ENCODE data around the gene ACTL8. TPM values are rescaled to one million over a fixed set of nuclear protein-coding genes. Genes with fewer than 3 reads are reported as not detected.
A peak's percentile ranks its signal among the peaks of the same experiment; 100 is the strongest.

Gene ACTL8
- total RNA-seq, 1 donor from 2014 or later: not detected

DNA sequence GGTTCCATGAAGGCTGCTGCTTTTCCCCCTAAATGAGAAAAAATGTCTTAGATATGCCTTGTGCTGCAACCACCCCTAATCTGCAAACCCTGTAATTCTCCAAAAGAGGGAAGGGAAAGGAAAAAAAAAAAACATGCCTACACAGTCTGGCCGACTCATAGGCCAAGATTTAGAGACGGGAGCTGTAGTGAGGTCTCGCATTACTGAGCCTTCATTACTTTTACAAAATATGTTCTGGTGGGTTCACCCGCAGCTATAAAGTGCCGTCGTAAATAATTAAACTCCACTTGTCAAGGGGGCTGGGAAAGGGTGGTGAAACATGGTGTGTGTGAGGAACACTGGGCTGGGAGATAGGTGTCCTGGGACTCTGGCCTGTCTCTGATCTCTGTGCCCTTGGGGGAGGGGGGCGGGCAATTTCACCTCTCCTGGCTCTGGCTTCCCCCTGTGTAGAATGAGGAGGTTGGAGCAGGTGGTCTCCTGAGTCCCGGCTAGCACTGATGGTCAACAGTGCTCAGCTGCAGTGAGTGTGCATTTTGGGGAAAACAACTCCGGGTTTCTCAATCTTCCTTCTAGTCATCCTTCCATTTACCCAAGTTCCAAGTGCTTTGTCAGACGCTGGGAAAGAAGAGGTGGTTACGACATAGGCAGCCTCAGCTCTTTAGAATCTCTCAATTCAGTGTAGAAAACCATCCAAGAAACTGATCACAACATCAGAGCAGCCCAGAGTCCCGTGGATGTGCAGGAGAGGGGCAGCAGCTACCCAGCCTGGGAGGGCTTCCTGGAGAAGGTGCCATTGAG lies 82.3 kb downstream of the ACTL8 start:
- Histone ChIP-seq H3K79me2 (ENCODE audit: low read depth) (no peaks in the 10 kb centered on the region), H2AFZ (replicated peaks) (no peak overlapping the region), H3K9me3 (ENCODE audit: low read depth) (no peaks in the 10 kb centered on the region), H3K27ac (no peak overlapping the region), H3K4me1 (no peaks in the 10 kb centered on the region), H3K9ac (no peak overlapping the region), H3K4me3 (no peak overlapping the region), H3K36me3 (no peaks in the 10 kb centered on the region), H3F3A (ENCODE audit: low read depth) (no peaks in the 10 kb centered on the region), H3K27me3 (no peaks in the 10 kb centered on the region), H4K20me1 (ENCODE audit: low read depth) (peaks cover 2% of the 10 kb centered on the region), H3K4me2 (no peak overlapping the region)
- no peak for DNase-seq (ENCODE audit: low spot score)
- H3K4me3 Mint-ChIP-seq: no peak overlapping the region
- no peak for TF ChIP-seq EZH2 (IDR thresholded peaks at IDR 0.05)
- TF ChIP-seq EZH2phosphoT487 (IDR thresholded peaks at IDR 0.05): no peak
- TF ChIP-seq CTCF (IDR thresholded peaks at IDR 0.05): no peak
- no peak overlapping the region for H3K27ac Mint-ChIP-seq
- H3K27me3 Mint-ChIP-seq (ENCODE audit: insufficient read depth, low read depth): peaks cover 26% of the 10 kb centered on the region
- H3K36me3 Mint-ChIP-seq: no peaks in the 10 kb centered on the region
- H3K4me1 Mint-ChIP-seq: peaks cover 3% of the 10 kb centered on the region
- no peaks in the 10 kb centered on the region for H3K9me3 Mint-ChIP-seq

- H3K4me3 Mint-ChIP-seq: no peak overlapping the region
- H4K20me1 ChIP-seq (ENCODE audit: low read depth): no peaks in the 10 kb centered on the region
- no peaks in the 10 kb centered on the region for H3K9me3 ChIP-seq (ENCODE audit: low read depth)
- no peak overlapping the region for H3K4me2 ChIP-seq
- no peak overlapping the region for H3K4me3 ChIP-seq
- H2AFZ ChIP-seq (replicated peaks): no peak overlapping the region
- DNase-seq (ENCODE audit: low spot score): no peak
- H3K36me3 ChIP-seq: no peaks in the 10 kb centered on the region
- H3K4me1 ChIP-seq: no peaks in the 10 kb centered on the region
- no peak overlapping the region for H3K27ac Mint-ChIP-seq
- no peaks in the 10 kb centered on the region for H3F3A ChIP-seq (ENCODE audit: low read depth)
- peaks cover 9% of the 10 kb centered on the region for H3K4me1 Mint-ChIP-seq
- H3K9ac ChIP-seq: no peak overlapping the region
- H3K36me3 Mint-ChIP-seq: no peaks in the 10 kb centered on the region
- H3K9me3 Mint-ChIP-seq: no peaks in the 10 kb centered on the region
- no peaks in the 10 kb centered on the region for H3K79me2 ChIP-seq (ENCODE audit: low read depth)
- TF ChIP-seq CTCF (IDR thresholded peaks at IDR 0.05) (no peak), EZH2 (IDR thresholded peaks at IDR 0.05) (no peak), EZH2phosphoT487 (IDR thresholded peaks at IDR 0.05) (no peak)
- no peak overlapping the region for H3K27ac ChIP-seq
- peaks cover 24% of the 10 kb centered on the region for H3K27me3 Mint-ChIP-seq (ENCODE audit: insufficient read depth, low read depth)
- H3K27me3 ChIP-seq: no peaks in the 10 kb centered on the region
Measured at GRCh38 chr1:17839641-17840196, 84.6 kb downstream of the ACTL8 start.

DNA sequence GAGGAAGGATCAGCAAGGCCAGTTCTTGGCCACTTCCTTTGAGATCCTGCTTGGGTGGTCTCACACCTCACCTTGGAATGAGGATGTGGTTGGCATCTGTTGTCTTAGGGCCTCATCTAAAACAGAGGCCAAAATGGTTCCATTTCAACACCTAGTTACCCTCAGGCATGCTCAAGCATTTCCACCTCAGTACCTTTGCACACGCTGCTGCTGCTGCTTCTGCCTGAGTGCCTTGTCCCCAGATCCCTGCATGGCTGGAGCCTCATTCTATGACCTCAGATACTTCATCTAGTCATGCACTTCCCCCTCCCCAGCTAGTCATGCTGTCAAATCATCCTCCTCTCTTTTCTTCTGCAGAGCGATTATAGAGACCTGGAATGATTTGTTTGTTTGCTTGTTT lies 86.8 kb downstream of the ACTL8 start:
- no peak for TF ChIP-seq EZH2 (IDR thresholded peaks at IDR 0.05)
- TF ChIP-seq EZH2phosphoT487 (IDR thresholded peaks at IDR 0.05): no peak
- no peak for TF ChIP-seq CTCF (IDR thresholded peaks at IDR 0.05)
- Histone ChIP-seq H3K4me1 (no peaks in the 10 kb centered on the region), H3K9ac (no peak overlapping the region), H3K27me3 (no peaks in the 10 kb centered on the region), H3K4me2 (no peak overlapping the region), H2AFZ (replicated peaks) (no peak overlapping the region), H3K27ac (no peak overlapping the region), H3F3A (ENCODE audit: low read depth) (no peaks in the 10 kb centered on the region), H3K9me3 (ENCODE audit: low read depth) (no peaks in the 10 kb centered on the region), H3K79me2 (ENCODE audit: low read depth) (no peaks in the 10 kb centered on the region), H3K4me3 (no peak overlapping the region), H3K36me3 (no peaks in the 10 kb centered on the region), H4K20me1 (ENCODE audit: low read depth) (no peaks in the 10 kb centered on the region)
- H3K36me3 Mint-ChIP-seq: no peaks in the 10 kb centered on the region
- H3K27ac Mint-ChIP-seq: peak overlapping the region; percentile 61
- H3K27me3 Mint-ChIP-seq (ENCODE audit: insufficient read depth, low read depth): peaks cover 18% of the 10 kb centered on the region
- no peak for DNase-seq (ENCODE audit: low spot score)
- H3K4me1 Mint-ChIP-seq: peaks cover 9% of the 10 kb centered on the region
- H3K9me3 Mint-ChIP-seq: no peaks in the 10 kb centered on the region
- no peak overlapping the region for H3K4me3 Mint-ChIP-seq

All from neural progenitor cell (in vitro differentiated cells).